GM19468 (cell line): Measurements from ENCODE around the gene C1D.
"Not testable (repeated sequence)": the region's sequence is repeated elsewhere in the genome, so short reads cannot be mapped to it uniquely, and the experiment has no call there.

ENCODE experiments used
- ATAC-seq: cut with Tn5 transposase; IDR thresholded peaks from one replicate; pipeline ENCODE4 v1.9.1; 2021; ENCODE audit warnings: mild to moderate bottlenecking, moderate library complexity, moderate number of reproducible peaks; ENCODE audit not compliant: unreplicated experiment; ENCODE audit errors: extremely low read depth

C1D gene, protein sequence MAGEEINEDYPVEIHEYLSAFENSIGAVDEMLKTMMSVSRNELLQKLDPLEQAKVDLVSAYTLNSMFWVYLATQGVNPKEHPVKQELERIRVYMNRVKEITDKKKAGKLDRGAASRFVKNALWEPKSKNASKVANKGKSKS

DNA sequence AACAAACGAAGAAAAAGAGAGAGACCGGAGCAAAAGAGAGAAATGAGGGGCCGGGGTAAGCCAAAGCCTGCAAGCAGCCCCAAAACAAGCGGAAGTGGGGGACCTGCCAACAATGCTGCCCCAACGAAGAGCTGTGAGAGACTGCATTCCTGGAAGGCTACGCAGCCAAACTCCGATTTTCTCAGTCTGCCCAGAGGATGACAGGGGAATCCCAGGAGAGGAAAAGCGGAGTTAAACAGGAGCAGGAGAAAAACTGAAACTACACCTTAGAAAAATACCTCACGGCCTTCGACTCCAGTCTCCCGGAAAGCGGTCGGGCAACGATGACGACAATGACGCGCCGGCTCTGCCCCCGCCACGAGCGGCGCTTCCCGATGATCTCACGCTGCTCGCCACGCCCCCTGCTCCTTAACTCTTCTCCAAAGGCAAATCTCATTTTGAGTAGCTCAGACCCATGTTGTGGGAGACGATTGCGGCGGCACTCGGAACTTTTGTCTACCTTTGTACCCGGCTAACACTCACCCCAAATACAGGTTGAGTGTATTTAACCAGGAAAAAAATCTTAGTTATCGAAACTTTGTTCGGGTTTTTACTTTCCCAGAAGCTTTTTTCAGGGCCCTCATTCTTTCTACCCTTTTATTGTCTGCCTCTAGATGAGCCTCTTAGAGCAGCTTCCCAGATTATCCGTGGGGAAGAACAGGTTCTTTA is at the start of gene C1D:
C1D (minus strand) TSS at position 325 of the 708 bp plus-strand sequence. CDS start 15,694 bp downstream, outside the sequence.
- peak; percentile 85 for ATAC-seq

DNA sequence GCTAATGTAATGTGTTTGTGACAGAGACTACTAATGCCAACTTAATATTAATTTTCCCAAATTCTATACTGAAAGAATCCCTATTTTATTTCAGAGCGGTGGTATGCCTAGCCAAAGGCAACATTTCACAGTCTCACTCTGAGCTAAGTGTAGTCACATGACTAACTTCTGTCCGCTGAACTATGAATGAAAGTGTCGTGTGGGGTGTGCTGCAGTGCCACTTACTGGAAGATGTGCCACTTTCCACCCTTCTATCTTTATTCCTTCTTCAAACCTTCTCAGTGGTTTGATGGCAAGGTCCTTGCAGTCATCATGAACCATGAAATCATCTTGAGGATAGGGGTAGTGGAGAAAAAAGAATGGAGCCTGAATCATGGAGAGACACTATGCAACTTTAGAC is 47.3 kb upstream of the C1D start:
- peak; percentile 26 for ATAC-seq

DNA sequence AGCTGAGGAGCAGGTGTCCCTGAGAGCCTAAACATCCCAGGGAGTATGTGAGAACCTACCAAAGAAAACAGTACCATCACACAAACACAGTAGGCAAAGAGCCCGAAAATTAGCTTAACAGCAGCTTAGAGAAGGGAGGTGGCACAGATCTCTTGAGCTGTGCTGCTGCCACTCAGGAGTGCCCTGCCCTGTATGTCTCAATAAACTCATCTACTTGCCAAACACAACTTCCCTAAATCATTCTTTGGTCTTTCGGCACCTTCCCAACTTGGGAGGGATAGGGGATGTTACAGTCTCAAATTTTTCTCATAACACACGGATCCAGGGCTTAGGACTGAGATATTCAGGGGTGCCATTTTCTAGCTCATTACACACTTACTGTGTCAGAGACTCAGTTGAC is 45.3 kb upstream of the C1D start:
- no peak for ATAC-seq

DNA sequence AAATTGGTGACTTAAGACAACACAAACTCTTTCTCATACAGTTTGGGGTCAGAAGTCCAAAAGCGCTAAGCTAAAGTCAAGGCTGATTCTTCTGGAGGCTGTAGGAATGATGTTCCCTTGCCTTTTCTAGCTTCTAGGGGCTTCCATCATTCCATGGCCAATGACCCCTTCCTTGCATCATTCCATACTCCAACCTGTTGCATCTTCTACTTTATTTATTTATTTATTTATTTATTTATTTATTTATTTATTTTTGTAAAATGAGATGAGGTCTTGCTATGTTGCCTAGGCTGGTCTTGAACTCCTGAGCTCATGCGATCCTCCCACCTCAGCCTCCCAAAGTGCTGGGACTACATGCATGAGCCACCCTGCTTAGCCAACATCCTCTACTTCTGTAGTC is 44.7 kb upstream of the C1D start:
- ATAC-seq: no peak

DNA sequence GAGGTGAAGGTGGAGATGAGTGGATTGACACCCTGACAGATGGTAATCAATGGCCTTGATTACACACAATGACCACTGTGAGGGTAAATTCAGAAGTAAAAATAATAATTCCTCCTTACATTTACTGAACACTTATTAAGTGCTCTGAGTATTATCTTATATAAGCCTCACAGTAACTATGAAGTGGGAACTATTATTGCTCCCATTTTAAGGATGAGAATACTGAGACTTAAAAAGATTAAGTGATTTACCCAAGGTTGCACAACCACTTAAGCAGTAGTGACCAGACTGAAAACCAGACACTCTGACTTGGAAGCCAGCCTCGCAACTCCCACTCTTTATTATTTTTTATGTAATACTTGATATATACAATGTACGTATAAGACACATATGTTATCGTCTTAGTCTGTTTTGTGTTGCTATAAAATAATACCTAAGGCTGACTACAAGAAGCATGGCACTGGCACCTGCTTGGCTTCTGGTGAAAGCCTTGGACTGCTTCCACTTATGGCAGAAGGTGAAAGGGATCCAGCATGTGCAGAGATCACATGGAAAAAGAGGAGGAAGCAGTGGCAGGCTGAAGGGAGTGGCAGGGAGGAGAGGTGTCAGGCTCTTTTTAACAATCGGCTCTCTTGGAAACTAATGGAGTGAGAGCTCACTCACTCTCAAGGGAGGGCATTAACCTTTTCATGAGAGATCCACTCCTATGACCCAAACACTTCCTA is 41.5 kb upstream of the C1D start:
- no peak for ATAC-seq

DNA sequence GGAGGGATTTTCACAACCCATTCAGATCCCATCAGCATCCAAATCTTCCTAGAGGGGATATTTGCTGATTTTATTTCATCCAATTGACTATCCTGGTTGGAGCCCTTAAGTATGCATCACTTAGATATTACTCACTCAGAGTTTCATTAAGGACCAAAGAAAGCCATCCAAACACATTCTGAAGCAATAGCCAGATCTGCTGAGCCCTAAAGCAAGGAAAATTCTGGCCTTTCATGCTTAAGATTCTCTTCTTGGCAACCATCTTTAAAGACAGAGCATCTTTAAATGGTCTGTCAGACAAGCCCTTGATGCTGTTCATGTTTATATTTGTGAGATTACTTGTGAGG is 40.9 kb upstream of the C1D start:
- no peak for ATAC-seq

DNA sequence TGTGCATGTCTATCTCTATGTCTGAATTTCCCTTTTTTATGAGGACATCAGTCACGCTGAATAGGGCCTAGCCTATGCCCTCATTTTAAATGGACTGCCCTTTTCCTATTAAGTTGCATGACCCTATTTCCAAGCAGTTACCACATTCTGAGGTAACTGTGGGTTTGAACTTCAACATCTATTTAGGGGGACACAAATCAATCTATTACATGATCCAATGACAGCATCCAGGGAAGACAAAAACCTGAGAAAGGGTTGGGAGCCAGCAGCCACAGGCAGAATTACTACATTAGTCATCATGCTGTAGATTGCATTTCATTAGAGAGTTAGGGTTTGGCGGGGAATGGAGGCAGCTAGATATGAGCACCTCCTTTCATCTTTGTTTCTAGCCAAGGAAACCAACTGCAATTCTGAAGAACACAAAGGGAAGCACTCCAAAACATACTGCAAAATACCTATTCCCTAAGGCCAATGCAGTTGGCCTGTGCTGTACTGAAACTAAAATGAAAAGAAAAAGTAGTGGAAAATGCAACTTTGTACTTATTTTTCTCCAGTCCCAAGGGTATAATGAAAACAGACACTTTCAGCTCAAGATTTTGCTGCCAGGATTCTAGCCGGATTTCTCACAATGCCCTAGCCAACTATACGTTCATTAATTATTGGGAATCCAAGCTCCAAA is 40.4 kb upstream of the C1D start:
- no peak for ATAC-seq

DNA sequence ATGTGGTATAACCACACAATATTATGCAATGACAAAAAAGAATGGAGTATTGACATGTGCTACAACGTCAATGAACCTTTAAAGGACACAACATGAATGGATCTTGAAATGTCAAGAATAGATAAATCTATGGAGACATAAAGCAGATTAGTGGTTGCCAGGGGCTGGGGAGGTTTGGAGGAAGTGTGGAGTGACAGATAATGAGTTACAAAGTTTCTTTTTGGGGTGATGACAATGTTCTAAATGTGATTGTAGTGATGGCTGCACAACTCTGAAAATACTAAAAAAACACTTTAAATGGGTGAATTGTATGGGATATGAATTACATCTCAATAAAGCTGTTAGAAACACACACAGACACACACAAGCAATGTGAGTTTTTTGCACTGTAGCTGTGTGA is 37.4 kb upstream of the C1D start:
- ATAC-seq: no peak

DNA sequence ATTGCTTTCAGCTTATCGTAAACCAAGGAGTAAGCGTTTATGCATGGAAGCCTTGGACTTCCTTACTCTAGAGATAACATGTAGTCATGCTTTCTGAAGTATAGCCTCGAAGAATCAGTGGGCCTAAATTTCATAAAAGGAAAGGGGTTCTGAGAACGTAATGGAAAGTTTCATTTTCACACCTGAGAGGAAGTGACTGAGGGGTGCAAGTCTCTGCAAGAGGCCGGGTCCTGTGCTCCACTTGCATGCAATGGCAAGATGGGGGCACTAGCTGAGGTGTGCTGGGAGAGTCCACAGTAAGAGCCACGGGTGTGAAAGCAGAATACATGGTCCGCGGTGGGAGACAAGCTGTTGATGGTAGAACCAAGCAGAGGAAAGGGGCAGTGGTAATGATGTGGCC is 36.5 kb upstream of the C1D start:
- no peak for ATAC-seq

DNA sequence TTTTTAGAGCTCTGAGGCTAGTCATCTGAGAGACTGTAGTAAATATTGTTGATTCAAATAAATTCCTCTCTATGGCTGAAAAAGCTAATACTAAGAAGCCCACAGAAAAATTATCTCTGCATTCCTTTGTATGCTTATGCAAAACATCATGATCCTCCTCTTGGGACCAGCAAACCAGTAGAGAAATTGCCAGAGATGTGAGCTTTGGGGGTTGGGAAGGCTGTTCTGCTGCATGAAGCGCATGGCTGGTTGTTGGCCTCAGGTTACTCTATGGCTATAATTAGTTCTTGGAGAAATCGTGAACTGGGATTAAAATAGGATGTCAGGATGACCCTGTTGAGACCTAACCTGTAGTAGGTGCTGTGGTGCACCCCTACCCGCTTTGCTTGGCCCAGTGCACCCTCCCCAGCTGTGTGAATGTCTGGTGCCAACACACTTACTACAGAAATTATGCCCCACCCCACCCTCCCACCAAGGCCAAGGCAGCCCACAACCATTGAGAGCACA is 35.5 kb upstream of the C1D start:
- no peak for ATAC-seq

DNA sequence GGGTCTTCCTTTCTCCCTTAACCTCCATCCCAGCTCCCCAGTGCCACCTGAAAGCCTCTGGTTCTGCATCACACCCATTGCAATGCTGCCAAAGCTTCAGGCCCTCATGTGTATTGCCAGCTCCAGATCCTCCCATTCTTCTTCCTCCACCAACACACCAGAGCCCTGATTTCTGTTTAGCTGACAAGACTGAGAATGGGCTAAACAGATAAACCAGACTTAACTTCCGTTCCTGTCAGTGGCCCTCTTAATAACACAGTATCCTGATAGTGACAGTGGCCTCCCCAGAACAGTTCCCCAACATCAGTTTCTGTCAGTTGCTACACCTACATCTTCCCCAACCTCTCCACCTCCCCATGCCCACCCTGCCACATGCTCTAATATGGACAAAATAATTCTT is 31.3 kb upstream of the C1D start:
- ATAC-seq: no peak

DNA sequence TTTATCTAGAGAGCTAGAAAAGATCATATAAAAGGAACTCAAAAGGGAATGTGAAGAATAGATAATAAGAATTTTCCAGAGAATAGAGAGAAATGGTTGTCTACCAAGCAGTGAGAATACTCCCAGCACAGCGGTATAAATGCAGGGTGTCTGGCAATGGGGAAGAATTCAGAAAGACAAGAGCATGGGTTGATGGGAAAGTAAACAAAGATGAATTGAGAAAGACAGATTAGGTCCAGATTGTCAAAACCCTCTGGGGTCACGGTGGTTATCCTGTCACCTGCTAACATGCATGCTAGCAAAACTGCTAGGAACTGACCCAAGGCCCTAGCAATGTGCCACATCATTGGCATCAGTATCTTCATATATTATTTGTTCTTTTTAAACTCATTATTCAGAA is 30.8 kb upstream of the C1D start:
- no peak for ATAC-seq

DNA sequence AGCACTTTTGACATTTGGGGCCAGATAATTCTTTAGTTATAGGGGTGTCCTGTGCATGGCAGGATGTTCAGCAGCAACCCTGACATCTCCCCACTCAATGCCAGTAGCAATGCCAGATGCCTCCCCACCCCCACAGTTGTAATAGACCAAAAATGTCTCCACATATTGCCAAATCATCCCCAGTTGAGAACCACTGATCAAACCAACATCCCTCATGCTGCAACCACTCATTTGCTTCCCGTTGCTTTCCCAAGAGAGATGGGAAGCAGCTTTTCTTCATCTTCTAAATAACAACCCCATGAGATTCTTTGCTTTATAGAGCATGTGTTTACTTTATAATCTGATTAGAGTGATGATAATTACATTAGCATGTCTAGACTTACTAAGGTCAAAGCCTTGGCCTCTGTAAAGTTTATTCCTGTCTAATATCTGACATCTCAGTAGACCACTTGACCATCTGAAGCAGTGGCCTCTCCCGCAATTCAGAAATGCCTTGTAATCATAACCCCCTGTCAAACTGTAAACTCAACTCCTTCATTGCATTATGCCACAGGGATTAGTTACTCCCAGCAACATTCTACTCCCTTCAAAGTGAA is 28.7 kb upstream of the C1D start:
- ATAC-seq: no peak

DNA sequence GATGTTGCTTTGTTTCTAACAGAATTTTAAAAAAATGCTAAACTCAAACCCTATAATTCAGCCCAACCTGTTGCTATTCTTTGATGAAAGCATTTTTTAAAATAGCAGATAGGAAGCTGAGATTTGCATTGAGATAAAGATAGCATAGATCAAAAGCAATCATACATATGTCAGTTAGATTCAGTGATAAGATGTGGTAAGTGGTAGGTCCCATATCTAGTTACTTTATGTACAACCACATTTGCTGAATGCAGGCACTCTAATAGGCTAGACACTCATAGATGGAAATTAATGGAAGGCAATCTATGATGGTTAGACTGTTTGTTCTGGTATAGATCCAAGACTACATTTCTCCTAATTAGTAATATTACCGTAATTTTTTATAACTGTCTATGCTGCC is 27.2 kb upstream of the C1D start:
- no peak for ATAC-seq

DNA sequence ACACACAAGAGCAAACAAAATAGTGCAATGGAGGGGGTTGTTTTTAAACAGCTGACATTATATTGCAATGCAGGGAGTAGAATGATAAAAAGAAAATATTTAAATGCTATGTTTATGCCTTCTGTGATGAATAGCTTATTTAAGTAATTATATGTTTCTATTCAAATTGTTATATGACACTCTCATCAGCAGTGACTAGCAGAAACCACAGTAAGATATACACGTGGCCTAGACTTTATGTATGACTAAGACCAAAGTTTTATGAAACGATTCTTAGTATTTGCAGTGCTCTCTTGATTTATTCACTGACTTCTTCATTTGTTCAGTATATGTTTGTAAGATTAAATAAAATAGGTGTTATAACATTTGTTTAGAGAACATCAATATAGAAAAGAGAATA is 26.1 kb upstream of the C1D start:
- ATAC-seq: no peak

DNA sequence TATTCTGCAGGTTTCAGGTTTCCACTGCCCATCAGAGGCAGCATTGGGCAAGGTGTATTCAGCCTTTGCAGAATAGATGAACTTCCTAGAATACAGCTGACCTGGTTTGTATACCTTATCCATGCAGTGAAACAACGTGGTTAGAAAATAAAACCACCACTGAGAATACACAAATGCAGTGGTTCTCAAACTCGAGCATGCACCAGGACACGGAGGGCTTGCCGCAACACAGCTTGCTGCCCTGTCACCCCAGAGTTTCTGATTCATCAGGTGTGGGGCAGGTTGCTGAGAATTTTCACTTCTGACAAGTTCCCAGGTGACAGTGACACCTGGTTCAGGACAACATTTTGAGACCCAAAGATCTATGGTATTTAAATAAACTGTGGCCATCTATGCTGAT is 23.4 kb upstream of the C1D start:
- ATAC-seq: peak; percentile 20

DNA sequence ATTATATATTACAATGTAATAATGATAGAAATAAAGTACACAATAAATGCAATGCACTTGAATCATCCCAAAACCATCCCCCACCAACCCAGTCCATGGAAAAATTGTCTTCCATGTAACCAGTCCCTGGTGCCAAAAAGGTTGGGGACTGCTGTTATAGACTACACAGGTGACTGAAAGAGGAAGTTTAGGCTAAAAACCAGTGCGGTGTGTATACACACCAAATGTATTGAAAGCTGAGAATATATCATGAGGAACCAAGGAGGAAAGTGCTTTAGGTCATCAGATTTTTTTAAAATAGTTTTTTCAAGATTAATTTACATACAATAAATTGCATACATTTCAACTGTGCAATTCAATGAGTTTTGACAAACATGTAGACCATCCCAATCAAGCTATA is 20.5 kb upstream of the C1D start:
- ATAC-seq: no peak

DNA sequence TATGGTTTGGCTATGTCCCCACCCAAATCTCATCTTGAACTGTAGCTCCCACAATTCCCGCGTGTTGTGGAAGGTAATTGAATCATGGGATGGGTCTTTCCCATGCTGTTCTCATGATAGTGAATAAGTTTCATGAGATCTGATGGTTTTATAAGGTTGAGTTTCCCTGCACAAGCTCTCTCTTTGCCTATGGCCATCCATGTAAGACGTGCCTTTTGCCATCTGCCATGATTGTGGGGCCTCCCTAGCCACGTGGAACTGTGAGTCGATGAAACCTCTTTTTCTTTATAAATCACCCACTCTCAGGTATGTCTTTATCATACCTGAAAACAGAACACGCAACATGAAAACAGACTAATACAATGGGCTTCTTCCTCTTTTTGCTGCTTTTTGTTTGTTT is 11.2 kb upstream of the C1D start:
- ATAC-seq: no peak

DNA sequence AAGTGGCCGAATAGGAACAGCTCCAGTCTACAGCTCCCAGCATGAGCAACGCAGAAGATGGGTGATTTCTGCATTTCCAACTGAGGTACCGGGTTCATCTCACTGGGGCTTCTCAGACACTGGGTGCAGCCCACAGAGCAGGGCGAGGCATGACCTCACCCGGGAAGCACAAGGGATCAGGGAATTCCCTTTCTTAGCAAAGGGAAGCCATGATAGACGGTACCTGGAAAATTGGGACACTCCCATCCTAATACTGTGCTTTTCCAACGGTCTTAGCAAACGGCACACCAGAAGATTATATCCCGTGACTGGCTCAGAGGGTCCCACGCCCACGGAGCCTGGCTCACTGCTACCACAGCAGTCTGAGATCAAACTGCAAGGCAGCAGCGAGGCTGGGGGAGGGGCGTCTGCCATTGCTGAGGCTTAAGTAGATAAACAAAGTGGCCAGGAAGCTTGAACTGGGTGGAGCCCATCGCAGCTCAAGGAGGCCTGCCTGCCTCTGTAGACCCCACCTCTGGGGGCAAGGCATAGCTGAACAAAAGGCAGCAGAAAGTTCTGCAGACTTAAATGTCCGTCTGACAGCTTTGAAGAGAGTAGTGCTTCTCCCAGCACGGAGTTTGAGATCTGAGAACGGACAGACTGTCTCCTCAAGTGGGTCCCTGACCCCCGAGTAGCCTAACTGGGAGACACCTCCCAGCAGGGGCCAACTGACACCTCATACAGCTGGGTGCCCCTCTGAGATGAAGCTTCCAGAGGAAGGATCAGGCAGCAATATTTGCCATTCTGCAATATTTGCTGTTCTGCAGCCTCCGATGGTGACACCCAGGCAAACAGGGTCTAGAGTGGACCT is 1.2 kb upstream of the C1D start:
- not testable (repeated sequence) for ATAC-seq

DNA sequence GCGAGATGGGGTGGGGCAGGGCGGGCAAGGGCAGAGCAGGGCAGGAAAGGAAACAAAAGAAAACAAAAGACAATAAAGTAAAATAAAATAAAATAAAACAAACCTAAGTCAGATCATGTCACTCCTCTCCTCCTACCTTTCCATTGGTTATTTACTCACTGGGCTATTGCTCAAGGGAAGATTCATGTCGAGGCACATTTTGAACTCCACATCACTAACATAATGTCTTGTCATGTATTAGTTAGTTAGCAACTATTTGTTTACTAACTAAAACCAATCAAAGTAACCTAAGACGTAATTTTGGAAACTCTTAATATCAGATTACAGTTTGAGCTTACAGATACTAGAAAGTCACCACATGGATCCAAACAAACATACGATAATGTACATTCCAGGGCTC is 2.2 kb downstream of the C1D start:
- no peak for ATAC-seq
